Spinal cord (tissue), 10 donors: ENCODE measurements around the gene RUNDC3A. TPM values are rescaled to one million over a fixed set of nuclear protein-coding genes. Genes with fewer than 3 reads are reported as not detected.

Source experiments
- DNase-seq, 6 donors: peaks; one replicate each; pipeline versions ENCODE4 v3.0.0 to v3.0.0-alpha.2; 2013 to 2015; ENCODE audit warnings: low spot score in 6 of 6, low read depth in 4 of 6
- H3K27ac ChIP-seq: one replicate; pipeline ENCODE4 v1.5.1; 2013; ENCODE audit warnings: low read depth, low read length, control low read depth
- H3K27me3 ChIP-seq: one replicate; pipeline ENCODE4 v1.6.1; 2013; ENCODE audit warnings: low read length; ENCODE audit not compliant: control insufficient read depth, insufficient read depth
- H3K36me3 ChIP-seq: one replicate; pipeline ENCODE4 v1.6.1; 2013; ENCODE audit warnings: low read length; ENCODE audit not compliant: control insufficient read depth, insufficient read depth
- H3K4me1 ChIP-seq: one replicate; pipeline ENCODE4 v1.6.1; 2013; ENCODE audit warnings: low read length; ENCODE audit not compliant: control insufficient read depth, insufficient read depth
- H3K4me3 ChIP-seq: one replicate; pipeline ENCODE4 v1.5.1; 2013; ENCODE audit warnings: low read depth, low read length, control low read depth
- H3K9me3 ChIP-seq: one replicate; pipeline ENCODE4 v1.6.1; 2013; ENCODE audit warnings: low read length; ENCODE audit not compliant: control insufficient read depth, insufficient read depth
- WGBS: methylation state at CpG from one replicate; pipeline ENCODE4 v1.1.5; 2013; ENCODE audit warnings: missing lambda C conversion rate; ENCODE audit not compliant: insufficient coverage; 5-methylcytosine and 5-hydroxymethylcytosine counted together
- polyA plus RNA-seq, 2 donors: library from polyadenylated mRNA; unstranded; fragments of 120-200 nt; gene quantifications; one replicate each; pipeline ENCODE4 v1.2.1, GENCODE V29; 2013; ENCODE audit not compliant: insufficient read length in 2 of 2
- total RNA-seq, 2 donors: library from RNA; depleted of rRNA in 1 of 2; stranded (reverse); fragments of 120-200 nt in 1 of 2; fragments of >200 nt in 1 of 2; gene quantifications; one replicate each; pipeline versions ENCODE4 v1.2.3 to v1.2.4, GENCODE V29; 2013 to 2014
- donor health status: healthy.

RUNDC3A gene
- total and polyA plus RNA-seq, 4 donors: 44.0 to 173 (median 112) TPM

GRCh38 chr17:44348234-44348987 lies 40.0 kb downstream of the RUNDC3A start:
- Histone ChIP-seq H3K36me3 (peaks cover 52% of the 10 kb centered on the region), H3K27me3 (no peaks in the 10 kb centered on the region), H3K9me3 (no peaks in the 10 kb centered on the region), H3K4me1 (peaks cover 46% of the 10 kb centered on the region), H3K27ac (no peak overlapping the region), H3K4me3 (no peak overlapping the region)
- 92% methylated on average over 7 of the region's 9 CpGs for WGBS
- no peak for DNase-seq

DNA sequence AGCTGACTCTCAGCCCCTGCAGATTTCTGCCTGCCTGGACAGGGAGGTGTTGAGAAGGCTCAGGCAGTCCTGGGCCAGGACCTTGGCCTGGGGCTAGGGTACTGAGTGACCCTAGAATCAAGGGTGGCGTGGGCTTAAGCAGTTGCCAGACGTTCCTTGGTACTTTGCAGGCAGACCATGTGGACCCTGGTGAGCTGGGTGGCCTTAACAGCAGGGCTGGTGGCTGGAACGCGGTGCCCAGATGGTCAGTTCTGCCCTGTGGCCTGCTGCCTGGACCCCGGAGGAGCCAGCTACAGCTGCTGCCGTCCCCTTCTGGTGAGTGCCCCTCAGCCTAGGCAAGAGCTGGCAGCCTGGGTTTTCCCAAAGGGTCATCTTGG lies 40.6 kb downstream of the RUNDC3A start:
- DNase-seq: no peak
- H3K4me1 ChIP-seq: peaks cover 47% of the 10 kb centered on the region
- WGBS: 88% methylated on average over 6 of the region's 6 CpGs
- no peak overlapping the region for H3K4me3 ChIP-seq
- H3K27me3 ChIP-seq: no peaks in the 10 kb centered on the region
- no peak overlapping the region for H3K27ac ChIP-seq
- peaks cover 56% of the 10 kb centered on the region for H3K36me3 ChIP-seq
- no peaks in the 10 kb centered on the region for H3K9me3 ChIP-seq

DNA sequence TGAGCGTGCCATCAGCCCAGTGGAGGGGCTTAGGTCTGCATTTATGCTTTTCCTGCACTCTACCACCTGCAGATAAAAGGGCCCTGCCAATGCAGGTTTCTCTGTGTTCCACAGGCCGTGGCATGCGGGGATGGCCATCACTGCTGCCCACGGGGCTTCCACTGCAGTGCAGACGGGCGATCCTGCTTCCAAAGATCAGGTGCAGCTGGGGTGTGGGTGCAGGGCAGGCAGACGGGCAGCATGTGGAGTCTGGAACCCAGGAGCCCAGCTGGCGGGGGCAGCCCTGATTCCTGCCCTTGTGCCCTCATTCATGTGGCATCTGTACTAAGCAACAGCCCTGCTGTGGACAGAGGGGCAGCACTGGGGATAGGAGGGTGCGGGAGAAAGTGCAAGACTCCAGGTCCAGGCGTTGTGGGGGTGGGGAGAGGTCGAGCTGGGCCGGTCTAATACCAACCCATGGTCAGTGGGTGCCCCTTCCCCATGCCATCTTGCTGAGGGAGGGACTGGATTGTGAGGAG lies 41.2 kb downstream of the RUNDC3A start:
- H3K36me3 ChIP-seq: peaks cover 61% of the 10 kb centered on the region
- H3K4me1 ChIP-seq: peaks cover 44% of the 10 kb centered on the region
- H3K9me3 ChIP-seq: no peaks in the 10 kb centered on the region
- no peaks in the 10 kb centered on the region for H3K27me3 ChIP-seq
- H3K27ac ChIP-seq: no peak overlapping the region
- no peak overlapping the region for H3K4me3 ChIP-seq
- DNase-seq: no peak
- 87% methylated on average over 9 of the region's 12 CpGs for WGBS

DNA sequence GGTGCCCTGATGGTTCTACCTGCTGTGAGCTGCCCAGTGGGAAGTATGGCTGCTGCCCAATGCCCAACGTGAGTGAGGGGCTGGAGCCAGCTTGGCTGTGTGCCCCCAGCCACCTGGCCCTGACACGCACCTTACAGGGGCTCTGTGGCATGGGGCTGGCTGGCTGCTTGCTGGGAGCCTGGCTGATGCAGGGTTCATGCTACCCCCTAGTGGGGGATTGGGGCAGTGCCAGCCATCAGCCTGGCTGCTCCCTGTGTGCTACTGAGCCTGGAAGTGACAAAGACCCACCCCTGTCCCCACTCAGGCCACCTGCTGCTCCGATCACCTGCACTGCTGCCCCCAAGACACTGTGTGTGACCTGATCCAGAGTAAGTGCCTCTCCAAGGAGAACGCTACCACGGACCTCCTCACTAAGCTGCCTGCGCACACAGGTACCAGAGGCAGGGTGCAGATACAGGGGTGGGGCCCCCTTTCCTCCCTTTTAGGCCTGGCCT lies 42.4 kb downstream of the RUNDC3A start:
- peaks cover 42% of the 10 kb centered on the region for H3K4me1 ChIP-seq
- WGBS: 54% methylated on average over 6 of the region's 6 CpGs
- H3K9me3 ChIP-seq: no peaks in the 10 kb centered on the region
- H3K27ac ChIP-seq: no peak overlapping the region
- no peaks in the 10 kb centered on the region for H3K27me3 ChIP-seq
- no peak overlapping the region for H3K4me3 ChIP-seq
- peak in 3 of 6 donors; percentile 52 to 90 (median 88) for DNase-seq
- H3K36me3 ChIP-seq: peaks cover 72% of the 10 kb centered on the region

- Histone ChIP-seq H3K36me3 (peaks cover 79% of the 10 kb centered on the region), H3K9me3 (no peaks in the 10 kb centered on the region), H3K27ac (no peak overlapping the region), H3K4me3 (no peak overlapping the region), H3K27me3 (no peaks in the 10 kb centered on the region), H3K4me1 (peaks cover 35% of the 10 kb centered on the region)
- DNase-seq: no peak
- 89% methylated on average over 8 of the region's 8 CpGs for WGBS
Measured at GRCh38 chr17:44351464-44351863, 43.1 kb downstream of the RUNDC3A start.

DNA sequence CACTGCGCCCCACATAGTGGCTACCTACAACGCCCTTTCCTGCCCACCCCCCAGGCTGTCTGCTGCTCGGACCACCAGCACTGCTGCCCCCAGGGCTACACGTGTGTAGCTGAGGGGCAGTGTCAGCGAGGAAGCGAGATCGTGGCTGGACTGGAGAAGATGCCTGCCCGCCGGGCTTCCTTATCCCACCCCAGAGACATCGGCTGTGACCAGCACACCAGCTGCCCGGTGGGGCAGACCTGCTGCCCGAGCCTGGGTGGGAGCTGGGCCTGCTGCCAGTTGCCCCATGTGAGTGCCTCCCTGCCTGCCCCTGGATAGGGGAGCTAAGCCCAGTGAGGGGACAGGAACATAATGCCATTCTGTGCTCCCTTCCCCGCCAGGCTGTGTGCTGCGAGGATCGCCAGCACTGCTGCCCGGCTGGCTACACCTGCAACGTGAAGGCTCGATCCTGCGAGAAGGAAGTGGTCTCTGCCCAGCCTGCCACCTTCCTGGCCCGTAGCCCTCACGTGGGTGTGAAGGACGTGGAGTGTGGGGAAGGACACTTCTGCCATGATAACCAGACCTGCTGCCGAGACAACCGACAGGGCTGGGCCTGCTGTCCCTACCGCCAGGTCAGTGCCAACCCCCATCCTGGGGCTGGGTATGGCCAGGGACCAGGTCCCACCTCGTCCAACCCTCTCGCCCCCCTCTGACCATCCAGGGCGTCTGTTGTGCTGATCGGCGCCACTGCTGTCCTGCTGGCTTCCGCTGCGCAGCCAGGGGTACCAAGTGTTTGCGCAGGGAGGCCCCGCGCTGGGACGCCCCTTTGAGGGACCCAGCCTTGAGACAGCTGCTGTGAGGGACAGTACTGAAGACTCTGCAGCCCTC lies 43.8 kb downstream of the RUNDC3A start:
- H3K9me3 ChIP-seq: no peaks in the 10 kb centered on the region
- no peak for DNase-seq
- WGBS: 81% methylated on average over 21 of the region's 36 CpGs
- no peak overlapping the region for H3K4me3 ChIP-seq
- H3K27ac ChIP-seq: no peak overlapping the region
- peaks cover 82% of the 10 kb centered on the region for H3K36me3 ChIP-seq
- H3K4me1 ChIP-seq: peaks cover 35% of the 10 kb centered on the region
- H3K27me3 ChIP-seq: no peaks in the 10 kb centered on the region

- H3K4me1 ChIP-seq: peaks cover 35% of the 10 kb centered on the region
- H3K27me3 ChIP-seq: no peaks in the 10 kb centered on the region
- H3K9me3 ChIP-seq: no peaks in the 10 kb centered on the region
- H3K27ac ChIP-seq: no peak overlapping the region
- 58% methylated on average over 18 of the region's 22 CpGs for WGBS
- peaks cover 86% of the 10 kb centered on the region for H3K36me3 ChIP-seq
- DNase-seq: peak in 2 of 6 donors; percentile 34 to 40
- no peak overlapping the region for H3K4me3 ChIP-seq
Measured at GRCh38 chr17:44352828-44353671, 44.6 kb downstream of the RUNDC3A start.

DNA sequence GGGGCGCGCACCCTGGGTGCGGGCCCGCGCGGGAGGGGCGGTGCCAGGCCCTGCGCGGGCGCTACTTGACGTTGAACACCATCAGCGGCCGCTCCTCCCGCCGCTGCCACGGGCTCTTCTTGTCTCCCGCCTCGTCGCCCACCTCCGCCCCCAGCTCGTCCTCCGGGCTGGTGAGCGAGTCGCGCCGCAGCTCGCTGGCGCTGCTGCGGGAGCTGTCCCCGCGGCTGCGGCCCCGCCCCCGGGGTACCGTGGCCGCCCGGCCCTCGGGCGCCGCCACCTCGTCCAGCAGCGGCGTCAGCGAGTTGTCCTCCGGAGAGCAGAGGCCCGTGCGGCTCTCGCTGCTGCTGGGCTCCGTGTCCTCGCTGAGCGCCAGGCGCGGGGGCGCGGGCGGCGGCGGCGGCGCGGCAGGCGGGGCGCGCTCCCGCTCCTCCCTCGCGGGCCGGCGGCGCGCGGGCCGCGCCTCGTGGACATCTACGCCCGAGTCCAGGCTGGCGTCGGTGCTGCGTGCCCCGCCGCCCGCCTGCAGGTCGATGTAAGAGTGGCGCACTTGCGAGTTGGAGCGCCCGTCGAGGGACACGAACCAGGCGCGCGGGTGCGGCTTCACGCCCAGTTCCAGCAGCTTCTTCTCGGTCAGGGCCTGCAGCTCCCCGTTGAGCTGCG lies 45.4 kb downstream of the RUNDC3A start:
- Histone ChIP-seq H3K27me3 (no peaks in the 10 kb centered on the region), H3K27ac (no peak overlapping the region), H3K9me3 (no peaks in the 10 kb centered on the region), H3K4me1 (peaks cover 35% of the 10 kb centered on the region), H3K36me3 (peaks cover 88% of the 10 kb centered on the region), H3K4me3 (no peak overlapping the region)
- 47% methylated on average over 98 of the region's 98 CpGs for WGBS
- DNase-seq: no peak
